HepG2 (cell line): ENCODE measurements around the gene DHRS1. TPM values are rescaled to one million over a fixed set of nuclear protein-coding genes. Genes with fewer than 3 reads are reported as not detected.

Source experiments
- ATAC-seq: fragments of 200-7000 bp; cut with Tn5 transposase; 3 replicates; pipeline ENCODE4 v1.9.1; 2020; ENCODE audit warnings: mild to moderate bottlenecking, moderate library complexity
- BruUV-seq: library from RNA; stranded (reverse); fragments of 400-500 nt; replicated peaks from 2 replicates; lab custom pipeline; 2021; lab: Mats Ljungman, UMichigan
- CTCF ChIA-PET: fragments of 300-600 bp; formaldehyde crosslinking; extraction: SDS; loops from one replicate; lab custom pipeline; 2021; ENCODE audit warnings: low total read pairs, inconsistent platforms, low intra/inter-chr PET ratio; lab: Yijun Ruan, JAX
- POLR2A ChIA-PET: fragments of 350-600 bp; sonication (Branson Sonifier 250); formaldehyde crosslinking; loops from one replicate; lab custom pipeline; 2020; ENCODE audit warnings: antibody characterized with exemption, inconsistent platforms; lab: Yijun Ruan, JAX
- DNase-seq: peaks from one replicate; pipeline ENCODE4 v3.0.0-alpha.2; 2015; ENCODE audit warnings: low spot score
- FAIRE-seq: peaks from 3 replicates; lab custom pipeline; 2011; peaks lifted over from hg19 to GRCh38; lab: Jason Lieb, UNC
- H2AFZ ChIP-seq: one replicate; pipeline ENCODE4 v1.6.1; 2011; ENCODE audit warnings: low read length, inconsistent platforms
- H3K27ac ChIP-seq: fragments of 300-600 bp; 3 replicates; pipeline ENCODE4 v1.8.0; 2011; ENCODE audit warnings: mixed run types, mild to moderate bottlenecking, mixed read lengths, low read length, inconsistent platforms; ENCODE audit not compliant: insufficient read depth; ENCODE audit errors: extremely low read length
- H3K27me3 ChIP-seq, 2 experiments: fragments of 200-600 bp in 1 of 2; 2 replicates in 1 of 2; 3 replicates in 1 of 2; pipeline versions ENCODE4 v1.6.0 to v1.8.0; 2011; ENCODE audit warnings: low read length in 2 of 2, mild to moderate bottlenecking in 2 of 2, moderate library complexity in 2 of 2, inconsistent platforms in 1 of 2; ENCODE audit not compliant: insufficient read depth in 2 of 2, control insufficient read depth in 1 of 2
- H3K36me3 ChIP-seq, 2 experiments: fragments of 200-600 bp in 1 of 2; replicated peaks in 1 of 2; 2 replicates in 1 of 2; 3 replicates in 1 of 2; pipeline versions ENCODE4 v1.5.1 to v1.8.0; 2011; ENCODE audit warnings: low read length in 2 of 2, inconsistent platforms in 1 of 2; ENCODE audit not compliant: insufficient read depth in 2 of 2, control insufficient read depth in 1 of 2
- H3K4me1 ChIP-seq: 2 replicates; pipeline ENCODE4 v1.5.1; 2012; ENCODE audit warnings: low read length, inconsistent platforms; ENCODE audit not compliant: insufficient read depth
- H3K4me2 ChIP-seq: 2 replicates; pipeline ENCODE4 v1.6.0; 2011; ENCODE audit warnings: low read depth, low read length, inconsistent platforms
- H3K4me3 ChIP-seq, 3 experiments: fragments of 200-600 bp in 1 of 3; sonication (generic), shearing (Covaris generic) in 1 of 3; replicated peaks in 1 of 3; 2 replicates each; pipeline ENCODE4 v1.5.1; 2011 to 2016; ENCODE audit warnings: low read length in 3 of 3, inconsistent platforms in 2 of 3, low read depth in 2 of 3, mild to moderate bottlenecking in 2 of 3, control low read depth in 1 of 3, mixed read lengths in 1 of 3; ENCODE audit not compliant: insufficient read depth in 1 of 3
- H3K79me2 ChIP-seq: one replicate; pipeline ENCODE4 v1.6.1; 2011; ENCODE audit warnings: low read length, inconsistent platforms; ENCODE audit not compliant: insufficient read depth
- H3K9ac ChIP-seq: 2 replicates; pipeline ENCODE4 v1.6.0; 2011; ENCODE audit warnings: mild to moderate bottlenecking, low read depth, low read length, inconsistent platforms; ENCODE audit not compliant: insufficient read depth
- H3K9me3 ChIP-seq: 2 replicates; pipeline ENCODE4 v1.5.1; 2012; ENCODE audit warnings: mild to moderate bottlenecking, low read length
- H4K20me1 ChIP-seq: 2 replicates; pipeline ENCODE4 v1.6.0; 2011; ENCODE audit warnings: inconsistent platforms, mild to moderate bottlenecking, low read length, moderate library complexity; ENCODE audit not compliant: insufficient read depth
- CENPBD1 ChIP-seq: sonication (generic); formaldehyde crosslinking; IDR thresholded peaks from 2 replicates; pipeline ENCODE4 v1.8.0; 2022; ENCODE audit warnings: missing genetic modification reagents, low read depth, mild to moderate bottlenecking, borderline replicate concordance
- MXI1 ChIP-seq: IDR thresholded peaks from 3 replicates; pipeline ENCODE4 v1.6.1; 2012; ENCODE audit warnings: low read depth, low read length, inconsistent platforms, borderline replicate concordance
- NFIB ChIP-seq: sonication (generic); formaldehyde crosslinking; IDR thresholded peaks from 2 replicates; pipeline ENCODE4 v1.9.0; 2021; ENCODE audit warnings: missing genetic modification reagents, mild to moderate bottlenecking, borderline replicate concordance
- SALL1 ChIP-seq: sonication (generic); formaldehyde crosslinking; IDR thresholded peaks from 2 replicates; pipeline ENCODE4 v1.8.0; 2022; ENCODE audit warnings: mild to moderate bottlenecking, missing genetic modification reagents
- SKIL ChIP-seq: sonication (generic); formaldehyde crosslinking; IDR thresholded peaks from 2 replicates; pipeline ENCODE4 v1.8.0; 2022; ENCODE audit warnings: missing genetic modification reagents, mild to moderate bottlenecking, moderate library complexity, borderline replicate concordance
- ZFYVE20 ChIP-seq: sonication (generic); formaldehyde crosslinking; IDR thresholded peaks from 2 replicates; pipeline ENCODE4 v1.8.0; 2023; ENCODE audit warnings: low read depth, mild to moderate bottlenecking, moderate library complexity, missing genetic modification reagents, borderline replicate concordance
- ZNF280B ChIP-seq: sonication (generic); formaldehyde crosslinking; IDR thresholded peaks from 2 replicates; pipeline ENCODE4 v1.5.0; 2020; ENCODE audit warnings: missing genetic modification reagents, mild to moderate bottlenecking, borderline replicate concordance
- ZNF3 ChIP-seq: IDR thresholded peaks from 2 replicates; pipeline ENCODE4 v1.7.0; 2017; ENCODE audit warnings: inconsistent platforms
- ZNF34 ChIP-seq: sonication (generic); formaldehyde crosslinking; IDR thresholded peaks from 2 replicates; pipeline ENCODE4 v1.4.0; 2020; ENCODE audit warnings: mild to moderate bottlenecking, missing genetic modification reagents, borderline replicate concordance
- ZNF768 ChIP-seq: sonication (generic); formaldehyde crosslinking; IDR thresholded peaks from 2 replicates; pipeline ENCODE4 v1.4.0; 2020; ENCODE audit warnings: missing genetic modification reagents
- WGBS: methylation state at CpG from one replicate; pipeline ENCODE4 v1.1.6; 2017; ENCODE audit warnings: low lambda C conversion rate; 5-methylcytosine and 5-hydroxymethylcytosine counted together
- in situ Hi-C: cut with HindIII; loops from 2 replicates; pipeline ENCODE4 v1.10.0; 2017; ENCODE audit warnings: low pct_unique_long_range_greater_than_20kb; ENCODE audit not compliant: extremely low pct_ligation_motif_present
- intact Hi-C: fragments of 100-400 bp; cut with micrococcal nuclease; formaldehyde crosslinking; loops from one replicate; pipeline ENCODE4 v1.10.0; 2022; ENCODE audit not compliant: unreplicated experiment
- polyA plus RNA-seq, 8 experiments: library from polyadenylated mRNA; depleted of rRNA in 3 of 8; stranded (reverse) in 7 of 8; unstranded in 1 of 8; fragments of >200 nt; fragmentation: Illumina TruSeq in 4 of 8; extraction: Trizol in 4 of 8; gene quantifications; 2 replicates each; pipeline versions ENCODE4 v1.2.1 to v1.2.3, GENCODE V29; 2011 to 2016; ENCODE audit warnings: low read depth in 4 of 8, missing spikeins in 1 of 8, mixed read lengths in 1 of 8; ENCODE audit not compliant: insufficient read depth in 1 of 8
- total RNA-seq, 5 experiments: library from RNA; depleted of rRNA; stranded (reverse); fragments of >200 nt; fragmentation: Illumina TruSeq; extraction: Trizol; gene quantifications; 2 replicates each; pipeline ENCODE4 v1.2.3, GENCODE V29; 2016; ENCODE audit warnings: low read depth in 1 of 5

Gene DHRS1
- total and polyA plus RNA-seq, 2 of the 13 experiments (the other 11 are each of a cell fraction or from before 2014, with no cell fraction given), result 49.8 to 60.8 TPM

- in situ Hi-C loops (no loop called here), intact Hi-C loops (no loop called here)
- no peak overlapping the region for H3K9ac ChIP-seq
- TF ChIP-seq NFIB (CRISPR knock-in tag), result no peak
- TF ChIP-seq ZNF34 (CRISPR knock-in tag), result no peak
- TF ChIP-seq MXI1, result no peak
- ChIA-PET CTCF (interaction anchor here (0.6 kb wide), 1 partner anchor 114 kb away, joined by 3 read pairs; no protein-coding TSS in a partner anchor), POLR2A (interaction anchor here (0.6 to 1.4 kb wide), 4 partner anchors 17 to 108 kb away, joined by 3 to 5 read pairs (median 4); partner anchors contain the start of genes DHRS1, NOP9 and TINF2)
- H3K36me3 ChIP-seq, result no peaks in the 10 kb centered on the region
- H3K79me2 ChIP-seq, result no peaks in the 10 kb centered on the region
- no peak overlapping the region for H2AFZ ChIP-seq
- no peaks in the 10 kb centered on the region for H4K20me1 ChIP-seq
- H3K4me3 ChIP-seq, result no peak overlapping the region
- no peak for FAIRE-seq
- no TSS peak for BruUV-seq
- H3K9me3 ChIP-seq, result no peaks in the 10 kb centered on the region
- WGBS, result 0% methylated on average over 3 of the region's 3 CpGs
- peaks cover 9% of the 10 kb centered on the region for H3K4me1 ChIP-seq
- H3K27me3 ChIP-seq, result peaks cover 25 to 78% of the 10 kb centered on the region in 2 experiments
- H3K4me2 ChIP-seq, result no peak overlapping the region
- no peak for DNase-seq
- peak; percentile 1; the same call in 1 of the 3 replicates for ATAC-seq
- H3K27ac ChIP-seq, result no peak overlapping the region
Observed at GRCh38 chr14:24323341-24323740, 23.8 kb upstream of the DHRS1 start.

GRCh38 chr14:24322672-24323071, 23.1 kb upstream of the DHRS1 start:
- DNase-seq (no peak), ATAC-seq (peak; percentile 5; the same call in 2 of the 3 replicates), FAIRE-seq (no peak)
- no peak overlapping the region for H3K27ac ChIP-seq
- CTCF ChIA-PET, result interaction anchor here (0.6 kb wide), 1 partner anchor 114 kb away, joined by 3 read pairs; no protein-coding TSS in a partner anchor
- H3K4me3 ChIP-seq, result no peak overlapping the region
- BruUV-seq, result no TSS peak
- H2AFZ ChIP-seq, result no peak overlapping the region
- POLR2A ChIA-PET, result interaction anchor here (0.6 to 1.4 kb wide), 4 partner anchors 16 to 107 kb away, joined by 3 to 5 read pairs (median 4); partner anchors contain the start of genes CBLN3, DHRS1, KHNYN and NOP9
- H3K9me3 ChIP-seq, result no peaks in the 10 kb centered on the region
- intact Hi-C loops, result no loop called here
- H3K4me1 ChIP-seq, result peaks cover 11% of the 10 kb centered on the region
- peaks cover 25 to 85% of the 10 kb centered on the region in 2 experiments for H3K27me3 ChIP-seq
- no peak overlapping the region for H3K9ac ChIP-seq
- in situ Hi-C loops, result no loop called here
- WGBS, result 32% methylated on average over 10 of the region's 10 CpGs
- H3K36me3 ChIP-seq, result no peaks in the 10 kb centered on the region
- no peaks in the 10 kb centered on the region for H4K20me1 ChIP-seq
- H3K79me2 ChIP-seq, result no peaks in the 10 kb centered on the region
- H3K4me2 ChIP-seq, result no peak overlapping the region
- TF ChIP-seq SALL1 (CRISPR knock-in tag) (peak; percentile 9; the same call in 1 of the 2 replicates), ZNF280B (0 out of 2 replicates have a peak, but pooled peaks have one; percentile 26), ZFYVE20 (CRISPR knock-in tag) (0 out of 2 replicates have a peak, but pooled peaks have one; percentile 46), SKIL (CRISPR knock-in tag) (0 out of 2 replicates have a peak, but pooled peaks have one; percentile 19), ZNF768 (peak; percentile 13; the same call in 1 of the 2 replicates), CENPBD1 (CRISPR knock-in tag) (no peak), ZNF3 (CRISPR knock-in tag) (no peak)
